ENCODE measurements around the gene PLA2G4E. TPM values are rescaled to one million over a fixed set of nuclear protein-coding genes. Genes with fewer than 3 reads are reported as not detected.

The PLA2G4E gene
- total RNA-seq, 1 experiment from 2014 or later, result not detected

GRCh38 chr15:42009474-42009873 is 11.4 kb downstream of the PLA2G4E start:
- H3K27ac ChIP-seq (ENCODE audit: low read length), result no peak overlapping the region

GRCh38 chr15:42009022-42009421 is 11.8 kb downstream of the PLA2G4E start:
- ChIA-PET CTCF (no interaction called here), POLR2A (ENCODE audit: unreplicated experiment) (no interaction called here)
- no peaks in the 10 kb centered on the region for H3K9me3 ChIP-seq (ENCODE audit: low read length)
- H3K4me3 ChIP-seq (ENCODE audit: low read length), result no peak overlapping the region
- no peaks in the 10 kb centered on the region for H3K9me2 ChIP-seq (replicated peaks; ENCODE audit: low read length)
- no peaks in the 10 kb centered on the region for H4K20me1 ChIP-seq (ENCODE audit: low read length)
- intact Hi-C loops (cut with micrococcal nuclease), result no loop called here
- no peak for TF ChIP-seq CTCF (conservative IDR thresholded peaks at IDR 0.05; ENCODE audit: low read depth, low read length)
- TF ChIP-seq EZH2phosphoT487 (IDR thresholded peaks at IDR 0.05; ENCODE audit: borderline replicate concordance, low read length), result no peak
- TF ChIP-seq EZH2 (IDR thresholded peaks at IDR 0.05; ENCODE audit: low read length, unreplicated experiment), result no peak
- ATAC-seq (no peak), DNase-seq (no peak)
- no peak overlapping the region for H3K9ac ChIP-seq (ENCODE audit: low read length)
- no peaks in the 10 kb centered on the region for H3K27me3 ChIP-seq (ENCODE audit: low read length)
- peaks cover 15% of the 10 kb centered on the region for H3K4me1 ChIP-seq (ENCODE audit: insufficient read depth, low read length)
- no peak overlapping the region for H2AFZ ChIP-seq (ENCODE audit: low read length)
- no peaks in the 10 kb centered on the region for H3K79me2 ChIP-seq (ENCODE audit: low read length)
- BruUV-seq (replicated peaks), result no TSS peak
- H3F3A ChIP-seq (ENCODE audit: low read length, unreplicated experiment), result no peaks in the 10 kb centered on the region
- no peak overlapping the region for H3K4me2 ChIP-seq (ENCODE audit: low read length)
- H3K36me3 ChIP-seq (ENCODE audit: low read depth, low read length), result no peaks in the 10 kb centered on the region
- no peak overlapping the region for H3K27ac ChIP-seq (ENCODE audit: low read length)

More at GRCh38 chr15:42009474-42009873, 11.4 kb downstream of the PLA2G4E start:
- ATAC-seq (no peak), DNase-seq (no peak)
- Histone ChIP-seq H3K36me3 (ENCODE audit: low read depth, low read length) (no peaks in the 10 kb centered on the region), H3K4me2 (ENCODE audit: low read length) (no peak overlapping the region), H3F3A (ENCODE audit: low read length, unreplicated experiment) (no peaks in the 10 kb centered on the region), H3K9me2 (replicated peaks; ENCODE audit: low read length) (no peaks in the 10 kb centered on the region), H3K27me3 (ENCODE audit: low read length) (no peaks in the 10 kb centered on the region), H3K4me1 (ENCODE audit: insufficient read depth, low read length) (peaks cover 15% of the 10 kb centered on the region), H2AFZ (ENCODE audit: low read length) (no peak overlapping the region), H3K9ac (ENCODE audit: low read length) (no peak overlapping the region), H3K79me2 (ENCODE audit: low read length) (no peaks in the 10 kb centered on the region), H3K4me3 (ENCODE audit: low read length) (no peak overlapping the region), H4K20me1 (ENCODE audit: low read length) (no peaks in the 10 kb centered on the region), H3K9me3 (ENCODE audit: low read length) (no peaks in the 10 kb centered on the region)
- BruUV-seq (replicated peaks), result no TSS peak
- POLR2A ChIA-PET (ENCODE audit: unreplicated experiment), result no interaction called here
- no peak for TF ChIP-seq EZH2 (IDR thresholded peaks at IDR 0.05; ENCODE audit: low read length, unreplicated experiment)
- TF ChIP-seq CTCF (conservative IDR thresholded peaks at IDR 0.05; ENCODE audit: low read depth, low read length), result no peak
- no peak for TF ChIP-seq EZH2phosphoT487 (IDR thresholded peaks at IDR 0.05; ENCODE audit: borderline replicate concordance, low read length)
- CTCF ChIA-PET, result no interaction called here
- intact Hi-C loops (cut with micrococcal nuclease), result no loop called here

- TF ChIP-seq EZH2 (IDR thresholded peaks at IDR 0.05; ENCODE audit: low read length, unreplicated experiment) (no peak), CTCF (conservative IDR thresholded peaks at IDR 0.05; ENCODE audit: low read depth, low read length) (no peak), EZH2phosphoT487 (IDR thresholded peaks at IDR 0.05; ENCODE audit: borderline replicate concordance, low read length) (no peak)
- H3K27me3 ChIP-seq (ENCODE audit: low read length), result no peaks in the 10 kb centered on the region
- no peak overlapping the region for H3K27ac ChIP-seq (ENCODE audit: low read length)
- no peaks in the 10 kb centered on the region for H3K36me3 ChIP-seq (ENCODE audit: low read depth, low read length)
- no peak overlapping the region for H2AFZ ChIP-seq (ENCODE audit: low read length)
- H3K9ac ChIP-seq (ENCODE audit: low read length), result no peak overlapping the region
- no peaks in the 10 kb centered on the region for H3K79me2 ChIP-seq (ENCODE audit: low read length)
- intact Hi-C loops (cut with micrococcal nuclease), result no loop called here
- DNase-seq, result no peak
- H3K4me3 ChIP-seq (ENCODE audit: low read length), result no peak overlapping the region
- no TSS peak for BruUV-seq (replicated peaks)
- POLR2A ChIA-PET (ENCODE audit: unreplicated experiment), result no interaction called here
- no peaks in the 10 kb centered on the region for H3K9me3 ChIP-seq (ENCODE audit: low read length)
- no peaks in the 10 kb centered on the region for H3K9me2 ChIP-seq (replicated peaks; ENCODE audit: low read length)
- H4K20me1 ChIP-seq (ENCODE audit: low read length), result no peaks in the 10 kb centered on the region
- no peak for ATAC-seq
- no peak overlapping the region for H3K4me2 ChIP-seq (ENCODE audit: low read length)
- H3K4me1 ChIP-seq (ENCODE audit: insufficient read depth, low read length), result peaks cover 15% of the 10 kb centered on the region
- H3F3A ChIP-seq (ENCODE audit: low read length, unreplicated experiment), result no peaks in the 10 kb centered on the region
- CTCF ChIA-PET, result no interaction called here
Measured at GRCh38 chr15:42007386-42007785, 13.5 kb downstream of the PLA2G4E start.
